ENCODE measurements around the gene POU6F2.

POU6F2 gene

DNA sequence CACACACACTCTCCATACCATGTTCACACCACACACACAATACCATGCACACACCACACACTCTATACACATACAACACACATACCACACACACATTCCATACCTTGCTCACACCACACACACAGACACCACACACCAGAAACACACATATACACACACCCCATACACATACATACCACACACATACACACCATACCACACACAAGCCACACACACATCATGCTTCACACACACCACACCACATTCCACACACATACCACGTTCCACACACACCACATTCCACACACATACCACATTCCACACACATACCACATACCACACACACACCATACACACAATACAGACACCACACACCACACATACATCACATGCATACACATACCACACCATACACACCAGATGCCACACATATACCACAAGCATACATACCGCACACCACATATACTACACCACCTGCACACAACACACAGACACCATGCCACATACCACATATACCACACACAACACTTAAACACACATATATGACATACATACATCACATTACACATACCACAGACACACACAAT, 282.7 kb downstream of the POU6F2 start:
- peak; percentile 33 for DNase-seq

- no peak for DNase-seq
Observed at GRCh38 chr7:39261771-39262170, 284.1 kb downstream of the POU6F2 start.

DNA sequence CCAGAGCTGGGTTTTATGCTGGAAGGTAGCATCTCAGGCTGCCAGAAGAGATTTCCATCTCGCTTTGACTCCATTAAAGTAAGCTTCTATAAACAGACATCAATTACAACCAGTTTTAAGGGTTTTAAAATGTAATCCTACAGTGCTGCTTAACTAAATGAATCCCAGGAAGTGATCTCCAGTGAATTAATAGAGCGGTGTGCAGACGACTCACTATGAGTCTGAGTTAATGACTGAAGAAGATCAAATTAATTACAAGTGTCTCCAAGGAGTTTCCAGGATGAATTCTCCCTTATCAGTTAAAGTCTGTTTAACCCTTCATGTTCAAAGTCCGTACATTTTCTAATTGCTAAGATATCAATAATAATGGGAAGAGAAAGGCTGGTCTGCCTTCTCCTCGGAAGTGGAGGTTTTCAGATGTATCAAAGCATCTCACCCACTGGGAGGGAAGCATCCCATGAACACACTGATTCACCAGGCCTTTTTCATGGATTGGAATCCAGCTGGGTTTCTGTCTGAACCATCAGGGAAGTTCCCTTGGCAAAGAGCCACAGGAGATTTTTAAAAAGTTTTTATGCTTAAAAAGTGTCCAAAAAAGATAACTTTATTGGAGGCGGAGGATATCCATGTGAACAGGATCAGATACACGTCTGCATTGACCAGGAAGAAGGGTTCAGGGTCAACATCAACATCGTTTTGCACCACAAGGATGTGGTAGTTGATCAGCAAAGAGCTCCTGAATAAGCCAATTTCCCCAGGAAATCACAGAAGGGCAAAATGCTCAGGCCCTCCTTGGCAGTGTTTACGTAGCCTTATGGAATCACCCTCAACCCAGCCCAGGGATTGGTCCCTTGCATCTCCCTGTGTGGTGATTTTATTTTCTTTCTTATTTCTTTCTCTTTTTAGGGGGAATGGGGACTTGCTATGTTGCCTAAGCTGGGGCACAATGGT, 288.2 kb downstream of the POU6F2 start:
- peak; percentile 67 for DNase-seq

- DNase-seq = no peak
Observed at GRCh38 chr7:39269034-39269433, 291.3 kb downstream of the POU6F2 start.

DNA sequence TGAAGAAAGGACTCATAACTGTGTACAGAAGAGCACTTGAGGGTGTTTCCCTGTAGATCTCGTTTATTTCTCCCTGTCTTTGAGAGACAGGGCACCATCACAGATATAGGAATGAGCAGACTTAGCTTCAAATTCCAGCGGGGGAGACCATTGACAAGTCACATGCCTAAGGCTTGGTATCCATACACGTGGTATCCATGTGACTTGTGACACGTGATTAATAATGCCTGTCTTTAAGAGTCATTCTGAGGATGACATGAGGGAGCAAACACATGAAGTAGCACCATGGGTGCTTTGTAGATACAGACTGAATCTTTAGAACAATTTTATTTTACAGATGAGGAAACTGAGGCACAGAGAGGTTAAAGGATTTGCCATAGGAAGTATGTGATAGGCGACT, 292.3 kb downstream of the POU6F2 start:
- no peak for DNase-seq

GRCh38 chr7:39271402-39271801, 293.7 kb downstream of the POU6F2 start:
- DNase-seq = peak; percentile 66

- DNase-seq = peak; percentile 46
Observed at GRCh38 chr7:39272111-39272510, 294.4 kb downstream of the POU6F2 start.

- peak; percentile 50 for DNase-seq
Observed at GRCh38 chr7:39272691-39273090, 295.0 kb downstream of the POU6F2 start.

- no peak for DNase-seq
Observed at GRCh38 chr7:39280337-39280736, 302.6 kb downstream of the POU6F2 start.

GRCh38 chr7:39285256-39285655, 307.5 kb downstream of the POU6F2 start:
- peak; percentile 71 for DNase-seq

DNA sequence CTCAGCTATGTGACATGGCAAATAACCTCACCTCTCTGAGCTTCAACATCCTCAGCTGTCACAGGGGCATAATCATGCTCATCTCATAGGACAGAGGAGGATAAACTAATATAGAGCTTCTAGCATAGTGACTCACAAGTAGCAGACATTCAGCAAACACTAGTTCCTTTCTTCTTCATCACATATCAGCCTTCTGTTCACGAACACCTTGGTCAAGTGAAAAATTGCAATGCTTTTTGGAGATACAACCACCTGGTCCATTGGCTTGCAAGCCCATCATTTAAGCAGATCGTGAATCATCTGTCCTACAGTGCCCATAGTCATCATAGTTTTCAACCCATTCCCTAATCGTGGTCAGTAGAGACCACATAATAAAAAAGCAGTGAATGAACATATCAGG, 310.6 kb downstream of the POU6F2 start:
- DNase-seq = no peak

- DNase-seq = no peak
Observed at GRCh38 chr7:39291628-39292410, 314.1 kb downstream of the POU6F2 start.

GRCh38 chr7:39293056-39293823, 315.5 kb downstream of the POU6F2 start:
- DNase-seq = no peak

DNA sequence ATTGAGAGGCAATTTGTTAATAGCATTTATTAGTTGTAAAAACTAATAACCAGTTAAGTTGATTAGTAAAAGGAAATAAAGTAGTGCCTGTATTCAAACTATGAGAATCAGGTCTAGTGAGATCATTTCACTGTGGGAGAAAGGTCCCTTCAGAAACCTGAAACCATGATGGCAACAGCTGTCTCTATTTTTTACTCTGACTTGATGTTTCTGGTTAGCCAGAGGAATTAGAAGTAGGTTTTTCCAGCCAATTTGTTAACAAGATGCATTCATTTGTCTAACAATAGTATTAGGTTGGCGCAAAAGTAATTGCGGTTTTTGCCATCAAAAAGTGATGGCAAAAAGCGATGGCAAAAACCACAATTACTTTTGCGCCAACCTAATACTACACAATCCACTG, 316.3 kb downstream of the POU6F2 start:
- DNase-seq = no peak

GRCh38 chr7:39295796-39296195, 318.1 kb downstream of the POU6F2 start:
- no peak for DNase-seq

DNA sequence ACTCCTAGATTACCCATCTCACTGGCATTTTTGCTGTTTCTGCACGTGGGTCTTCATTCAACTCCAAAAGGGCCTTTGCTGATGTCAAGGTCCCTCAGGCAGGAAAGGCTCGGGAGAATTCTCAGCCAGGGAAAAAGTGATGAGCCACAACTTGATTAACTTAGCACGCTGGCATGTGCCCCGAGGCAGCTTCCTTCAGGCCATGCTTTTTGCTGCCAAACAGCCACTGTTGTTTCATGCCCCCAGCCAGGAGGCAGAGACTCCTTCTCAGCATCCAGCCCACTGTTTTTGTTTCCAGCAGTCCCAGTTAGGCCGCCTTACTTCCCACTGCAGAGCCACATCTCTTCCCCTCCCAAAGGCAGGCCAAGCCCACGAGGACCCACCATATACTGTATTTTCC, 322.0 kb downstream of the POU6F2 start:
- DNase-seq = peak; percentile 22

DNA sequence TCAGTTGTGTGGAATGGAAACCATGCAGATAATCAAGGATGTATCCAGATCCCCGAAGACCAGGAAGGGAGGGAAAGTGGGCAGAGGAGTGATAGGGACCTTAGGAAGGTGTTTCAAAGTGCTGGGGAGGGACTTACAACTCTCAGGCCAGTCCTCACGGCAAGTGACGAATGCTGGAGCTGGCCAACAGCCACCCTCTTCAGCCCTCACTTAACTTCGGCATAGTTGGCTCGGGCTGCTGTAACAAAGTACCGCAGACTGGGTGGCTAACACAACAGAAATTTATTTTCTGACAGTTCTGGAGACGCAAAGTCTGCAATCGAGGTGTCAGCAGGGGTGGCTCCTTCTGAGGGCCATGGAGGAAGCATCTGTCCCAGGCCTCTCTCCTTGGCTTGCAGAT, 322.6 kb downstream of the POU6F2 start:
- DNase-seq = no peak

- DNase-seq = no peak
Observed at GRCh38 chr7:39301543-39301942, 323.8 kb downstream of the POU6F2 start.

DNA sequence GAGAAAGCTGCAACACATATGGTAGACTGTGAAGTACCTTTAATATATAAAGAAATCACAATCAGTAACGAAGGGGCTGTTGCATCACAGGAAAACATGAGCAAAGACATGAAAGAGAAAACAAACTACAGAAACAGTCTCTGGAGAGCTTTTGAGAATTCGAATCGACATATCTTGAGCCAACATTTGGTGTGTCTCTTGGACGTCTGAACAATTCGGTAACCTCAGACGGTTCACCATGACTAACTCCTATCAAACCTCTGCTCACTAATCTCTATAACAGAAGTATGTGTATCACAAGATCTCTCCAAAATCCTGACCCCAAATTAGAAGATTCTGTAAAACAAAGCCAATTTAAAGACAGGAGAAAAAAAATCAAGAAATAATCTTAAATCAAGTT, 326.5 kb downstream of the POU6F2 start:
- DNase-seq = no peak

- peak; percentile 25 for DNase-seq
Observed at GRCh38 chr7:39304668-39305405, 327.1 kb downstream of the POU6F2 start.

DNA sequence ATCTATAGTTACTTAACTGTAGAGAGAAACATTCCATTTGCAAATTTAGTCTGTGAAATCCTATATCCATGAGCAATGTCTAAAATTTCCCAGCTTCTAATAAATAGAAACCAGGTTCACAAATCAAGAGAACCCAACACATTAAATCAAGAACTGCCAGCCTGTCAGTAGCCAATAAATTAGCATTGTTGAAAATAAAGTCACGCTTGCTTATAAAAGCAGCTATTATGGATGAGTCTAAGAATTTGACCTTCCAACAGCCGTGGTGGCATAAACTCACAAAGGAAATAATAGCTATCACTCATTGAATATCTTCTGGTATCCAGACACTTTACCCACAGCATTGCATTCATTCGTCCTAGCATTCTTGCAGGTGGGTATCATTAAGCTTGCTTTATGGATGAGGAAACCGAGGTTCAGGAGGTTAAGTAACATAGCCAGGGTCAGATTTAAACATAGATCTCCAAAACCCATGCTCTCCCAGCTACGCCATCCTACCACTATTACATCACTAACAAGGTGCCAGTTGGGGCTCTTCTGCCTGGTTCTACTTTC, 328.4 kb downstream of the POU6F2 start:
- peak; percentile 62 for DNase-seq

Measured in fibroblast of skin of back (primary cell).